Right lobe of liver (tissue), 6 donors: ENCODE measurements around the gene CCR9. TPM values are rescaled to one million over a fixed set of nuclear protein-coding genes. Genes with fewer than 3 reads are reported as not detected.
A peak's percentile ranks its signal among the peaks of the same experiment; 100 is the strongest.

Experiments used
- ATAC-seq, 4 donors: fragments of 200-7000 bp; cut with Tn5 transposase; one replicate each; pipeline ENCODE4 v1.9.1; 2020; ENCODE audit warnings: mild to moderate bottlenecking in 4 of 4, moderate library complexity in 4 of 4
- DNase-seq, 3 donors: peaks; one replicate each; pipeline ENCODE4 v3.0.0-alpha.2; 2020
- H3K27ac ChIP-seq, 3 donors: fragments of 200-600 bp; one replicate each; pipeline ENCODE4 v1.8.0; 2022
- H3K27me3 ChIP-seq, 2 donors: fragments of 200-600 bp; one replicate each; pipeline ENCODE4 v1.8.0; 2022
- H3K36me3 ChIP-seq, 4 donors: fragments of 200-600 bp; sonication (generic) in 1 of 4; one replicate each; pipeline versions ENCODE4 v1.5.1 to v1.8.0; 2017 to 2022; ENCODE audit warnings: control low read depth in 1 of 4
- H3K4me1 ChIP-seq, 4 donors: fragments of 200-600 bp; sonication (generic) in 1 of 4; one replicate each; pipeline versions ENCODE4 v1.5.1 to v1.8.0; 2017 to 2022; ENCODE audit warnings: control low read depth in 1 of 4
- H3K4me3 ChIP-seq, 3 donors: fragments of 200-600 bp; one replicate each; pipeline ENCODE4 v1.8.0; 2022
- H3K9me3 ChIP-seq, 4 donors: fragments of 200-600 bp; sonication (generic) in 1 of 4; one replicate each; pipeline versions ENCODE4 v1.5.1 to v1.8.0; 2017 to 2022; ENCODE audit warnings: control low read depth in 1 of 4
- POLR2A ChIP-seq: fragments of 450-650 bp; IDR thresholded peaks from one replicate; pipeline ENCODE4 v1.6.1; 2017; ENCODE audit warnings: antibody characterized with exemption, mild to moderate bottlenecking
- WGBS: methylation state at CpG from one replicate; pipeline ENCODE4 v1.1.6; 2018; ENCODE audit warnings: low coverage, low lambda C conversion rate; ENCODE audit not compliant: insufficient coverage; ENCODE audit errors: missing lambda C conversion rate; 5-methylcytosine and 5-hydroxymethylcytosine counted together
- intact Hi-C, 2 donors: fragments of 100-400 bp; cut with DNase I; formaldehyde crosslinking; loops; one replicate each; pipeline versions ENCODE4 v1.11.2 to v1.14.1; 2022
- total RNA-seq, 6 experiments: library from RNA; depleted of rRNA in 2 of 6; stranded (reverse); fragments of >200 nt in 2 of 6; fragmentation: NEBNext Ultra II Directional in 3 of 6; extraction: Animal tissue kit (Norgen Biotek cat#: 25700) in 3 of 6; gene quantifications; one replicate each; pipeline versions ENCODE4 v1.1.0 to v1.2.4, GENCODE V29; 2016 to 2023
- TF ChIP-seq, protein P1 (sequence below), 4 donors: fragments of 200-600 bp in 3 of 4; fragments of 450-650 bp in 1 of 4; IDR thresholded peaks; one replicate each; pipeline versions ENCODE4 v1.5.1 to v1.8.0; 2016 to 2022; ENCODE audit warnings: antibody characterized with exemption in 4 of 4, mild to moderate bottlenecking in 2 of 4
- donor health status: DM: no; HTN: yes; CAD: no.
- donor health status: DM: no; HTN: no; CAD: no.
- donor health status: DM: no; HTN: no; CAD: no.
- donor health status: DM: no; HTN: yes; CAD: no.
- donor health status: DM: no; HTN: yes; CAD: no.

CCR9 gene
- total RNA-seq, 6 experiments from 2014 or later, result 0.07 to 0.09 (median 0.07) TPM; not detected in 3

DNA sequence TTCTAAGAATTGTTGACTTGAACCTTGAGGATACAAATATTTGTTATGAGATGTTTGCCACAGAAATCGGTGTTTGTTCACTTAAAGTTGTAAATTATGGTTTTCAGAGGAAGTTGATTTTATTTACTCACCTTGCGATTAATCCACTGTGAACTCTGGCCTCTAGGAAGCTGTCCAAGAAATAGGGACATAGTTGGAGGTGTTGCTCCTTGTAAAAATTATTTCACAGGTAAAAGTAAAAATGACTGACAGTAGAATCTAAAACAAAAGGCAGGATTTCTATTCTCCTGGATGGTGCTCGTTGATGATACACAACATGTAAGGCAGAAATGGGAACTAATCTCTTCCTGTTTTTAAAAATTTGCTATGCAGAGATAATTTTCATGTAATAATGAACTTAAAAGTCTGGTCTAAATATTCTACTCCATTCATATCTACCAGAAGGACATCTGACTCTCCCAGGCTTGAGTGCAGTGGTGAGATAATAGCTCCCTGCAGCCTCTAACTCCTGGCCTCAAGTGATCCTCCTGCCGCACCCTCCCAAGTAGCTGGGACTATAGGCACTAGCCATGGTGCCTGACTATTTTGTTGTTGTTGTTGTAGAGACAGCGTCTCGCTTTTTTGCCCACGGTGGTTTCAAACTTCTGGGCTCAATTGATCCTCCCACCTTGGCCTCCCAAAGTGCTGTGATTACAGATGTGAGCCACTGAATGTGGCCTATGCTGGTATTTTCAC lies 27.4 kb upstream of the CCR9 start:
- WGBS, result 54% methylated on average over 6 of the region's 7 CpGs

DNA sequence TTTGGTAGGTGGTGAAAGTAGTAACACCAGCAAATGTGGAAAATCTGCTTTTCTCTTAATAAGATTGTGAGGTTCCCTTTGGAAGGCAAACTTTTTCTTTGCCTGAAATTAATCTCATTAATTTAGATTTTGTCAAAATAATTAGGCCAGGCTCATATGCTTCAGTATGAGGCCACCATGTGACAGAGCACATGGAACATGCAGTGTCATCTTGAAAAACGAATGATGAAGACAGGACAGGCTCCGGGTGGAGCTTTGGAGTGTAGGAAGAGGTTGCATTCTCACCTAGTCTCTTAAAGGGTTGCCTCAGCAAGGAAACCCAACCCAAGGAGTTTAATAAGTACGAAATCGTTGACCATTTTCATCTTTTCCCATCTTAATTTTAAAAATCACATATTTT lies 25.9 kb upstream of the CCR9 start:
- 79% methylated on average over 4 of the region's 4 CpGs for WGBS
- H3K4me3 ChIP-seq, result no peak overlapping the region

More for the DNA sequence above, 27.4 kb upstream of the CCR9 start:
- no peak for DNase-seq
- ATAC-seq, result peak in 3 of 4 donors; percentile 42 to 48 (median 45)
- Histone ChIP-seq H3K4me1 (peaks cover 0 to 35% (median 13%) of the 10 kb centered on the region in 4 donors), H3K27ac (no peak overlapping the region), H3K27me3 (no peaks in the 10 kb centered on the region), H3K9me3 (no peaks in the 10 kb centered on the region), H3K4me3 (no peak overlapping the region), H3K36me3 (no peaks in the 10 kb centered on the region)
- TF ChIP-seq, protein P1, sequence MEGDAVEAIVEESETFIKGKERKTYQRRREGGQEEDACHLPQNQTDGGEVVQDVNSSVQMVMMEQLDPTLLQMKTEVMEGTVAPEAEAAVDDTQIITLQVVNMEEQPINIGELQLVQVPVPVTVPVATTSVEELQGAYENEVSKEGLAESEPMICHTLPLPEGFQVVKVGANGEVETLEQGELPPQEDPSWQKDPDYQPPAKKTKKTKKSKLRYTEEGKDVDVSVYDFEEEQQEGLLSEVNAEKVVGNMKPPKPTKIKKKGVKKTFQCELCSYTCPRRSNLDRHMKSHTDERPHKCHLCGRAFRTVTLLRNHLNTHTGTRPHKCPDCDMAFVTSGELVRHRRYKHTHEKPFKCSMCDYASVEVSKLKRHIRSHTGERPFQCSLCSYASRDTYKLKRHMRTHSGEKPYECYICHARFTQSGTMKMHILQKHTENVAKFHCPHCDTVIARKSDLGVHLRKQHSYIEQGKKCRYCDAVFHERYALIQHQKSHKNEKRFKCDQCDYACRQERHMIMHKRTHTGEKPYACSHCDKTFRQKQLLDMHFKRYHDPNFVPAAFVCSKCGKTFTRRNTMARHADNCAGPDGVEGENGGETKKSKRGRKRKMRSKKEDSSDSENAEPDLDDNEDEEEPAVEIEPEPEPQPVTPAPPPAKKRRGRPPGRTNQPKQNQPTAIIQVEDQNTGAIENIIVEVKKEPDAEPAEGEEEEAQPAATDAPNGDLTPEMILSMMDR (IDR thresholded peaks at IDR 0.05), result no peak
- no peak for TF ChIP-seq POLR2A
- intact Hi-C loops, result no loop called here

DNA sequence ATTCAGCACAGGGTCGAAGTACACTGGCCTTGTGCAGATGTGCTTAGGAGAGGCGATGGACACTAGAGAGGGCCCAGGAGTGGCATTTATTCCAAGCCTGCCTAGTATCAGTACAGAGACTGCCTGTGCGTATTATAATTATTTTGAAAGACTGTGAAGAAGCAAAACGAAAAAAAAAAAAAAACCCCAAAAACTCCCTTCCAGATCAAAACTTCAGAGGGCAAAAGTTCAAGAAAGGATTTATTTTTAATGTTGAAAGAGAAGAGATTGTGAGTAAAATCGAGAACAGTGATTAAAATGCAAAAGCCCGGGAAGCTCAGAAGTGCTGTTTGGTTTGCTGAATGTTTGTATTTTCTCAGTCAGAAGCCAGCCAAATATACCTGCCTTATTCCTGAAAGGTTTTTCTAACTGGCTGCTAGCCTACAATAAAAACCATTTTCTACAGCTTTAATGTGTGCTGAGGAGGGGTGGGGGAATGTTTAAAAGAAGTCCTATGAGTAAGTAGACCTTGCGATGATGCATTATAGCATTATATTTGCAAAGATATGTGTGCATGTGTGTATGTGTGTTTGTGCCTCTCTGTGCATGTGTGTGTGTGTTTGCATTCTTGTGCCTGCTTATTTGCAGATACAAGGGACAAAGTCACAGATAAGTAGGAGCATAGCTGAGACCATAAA lies 25.2 kb upstream of the CCR9 start:
- H3K27me3 ChIP-seq, result no peaks in the 10 kb centered on the region
- H3K4me3 ChIP-seq, result no peak overlapping the region
- peak overlapping the region in 1 of 3 donors; percentile 11 for H3K27ac ChIP-seq
- DNase-seq (no peak), ATAC-seq (peak; percentile 83 to 86 (median 85))
- H3K4me1 ChIP-seq, result peaks cover 0 to 35% (median 13%) of the 10 kb centered on the region in 4 donors
- intact Hi-C loops, result no loop called here
- TF ChIP-seq, protein P1 (IDR thresholded peaks at IDR 0.05), result no peak
- no peak for TF ChIP-seq POLR2A
- WGBS, result 25% methylated on average over 7 of the region's 7 CpGs
- H3K36me3 ChIP-seq, result no peaks in the 10 kb centered on the region
- H3K9me3 ChIP-seq, result no peaks in the 10 kb centered on the region

More for the DNA sequence above, 25.9 kb upstream of the CCR9 start:
- DNase-seq (no peak), ATAC-seq (no peak)
- intact Hi-C loops, result no loop called here
- Histone ChIP-seq H3K4me1 (peaks cover 0 to 35% (median 13%) of the 10 kb centered on the region in 4 donors), H3K9me3 (no peaks in the 10 kb centered on the region), H3K27me3 (no peaks in the 10 kb centered on the region), H3K27ac (peak overlapping the region in 1 of 3 donors; percentile 11), H3K36me3 (no peaks in the 10 kb centered on the region)
- no peak for TF ChIP-seq POLR2A
- TF ChIP-seq, protein P1 (IDR thresholded peaks at IDR 0.05), result no peak

DNA sequence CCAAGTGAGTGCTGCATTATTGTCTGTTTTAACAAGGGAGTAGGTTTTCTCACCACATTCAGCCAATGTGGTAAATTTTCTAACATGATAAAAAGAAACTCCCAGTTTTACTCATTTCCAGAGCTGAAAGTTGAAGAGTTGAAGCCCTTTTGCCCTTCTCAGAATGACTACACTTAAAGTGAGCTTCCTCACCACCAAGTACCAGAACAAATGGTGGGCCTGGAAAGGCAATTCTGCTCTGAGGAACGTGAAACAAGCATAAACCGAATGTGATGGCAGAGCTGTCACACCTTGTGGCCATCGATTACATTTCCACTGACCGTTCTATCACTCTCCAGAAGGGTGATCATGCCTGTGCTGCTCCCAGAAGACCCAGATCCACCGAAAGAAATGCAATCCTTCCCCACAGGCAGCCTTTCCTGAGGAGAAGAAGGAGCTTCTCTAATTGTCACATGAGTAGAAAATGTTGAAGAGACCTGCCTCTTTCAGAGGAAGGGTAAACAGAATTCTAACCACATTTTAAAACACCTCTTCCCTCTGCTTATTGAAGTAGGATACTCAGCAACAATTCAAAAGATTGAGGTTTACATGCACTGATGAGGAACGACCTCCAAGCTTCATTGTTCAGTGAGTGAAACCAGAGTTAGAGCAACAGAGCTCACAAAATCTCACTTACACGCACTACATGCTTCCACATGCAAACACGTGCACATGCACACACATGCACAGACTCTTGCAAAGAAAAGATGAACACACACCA lies 21.4 kb upstream of the CCR9 start:
- intact Hi-C loops, result no loop called here
- peaks cover 0 to 21% (median 8%) of the 10 kb centered on the region in 4 donors for H3K4me1 ChIP-seq
- DNase-seq, result no peak
- TF ChIP-seq, protein P1 (IDR thresholded peaks at IDR 0.05), result no peak
- no peak for TF ChIP-seq POLR2A
- no peak overlapping the region for H3K4me3 ChIP-seq
- 66% methylated on average over 8 of the region's 8 CpGs for WGBS
- no peak overlapping the region for H3K27ac ChIP-seq
- no peaks in the 10 kb centered on the region for H3K9me3 ChIP-seq
- ATAC-seq, result no peak
- no peaks in the 10 kb centered on the region for H3K27me3 ChIP-seq
- no peaks in the 10 kb centered on the region for H3K36me3 ChIP-seq
